Hepatic stellate cell (primary cell): ENCODE measurements around the gene TPGS1.
"Not testable (repeated sequence)": the region's sequence is repeated elsewhere in the genome, so short reads cannot be mapped to it uniquely, and the experiment has no call there.

ENCODE experiments used
- DNase-seq: peaks from one replicate; pipeline ENCODE4 v3.0.0; 2011; ENCODE audit warnings: low spot score

TPGS1 gene

DNA sequence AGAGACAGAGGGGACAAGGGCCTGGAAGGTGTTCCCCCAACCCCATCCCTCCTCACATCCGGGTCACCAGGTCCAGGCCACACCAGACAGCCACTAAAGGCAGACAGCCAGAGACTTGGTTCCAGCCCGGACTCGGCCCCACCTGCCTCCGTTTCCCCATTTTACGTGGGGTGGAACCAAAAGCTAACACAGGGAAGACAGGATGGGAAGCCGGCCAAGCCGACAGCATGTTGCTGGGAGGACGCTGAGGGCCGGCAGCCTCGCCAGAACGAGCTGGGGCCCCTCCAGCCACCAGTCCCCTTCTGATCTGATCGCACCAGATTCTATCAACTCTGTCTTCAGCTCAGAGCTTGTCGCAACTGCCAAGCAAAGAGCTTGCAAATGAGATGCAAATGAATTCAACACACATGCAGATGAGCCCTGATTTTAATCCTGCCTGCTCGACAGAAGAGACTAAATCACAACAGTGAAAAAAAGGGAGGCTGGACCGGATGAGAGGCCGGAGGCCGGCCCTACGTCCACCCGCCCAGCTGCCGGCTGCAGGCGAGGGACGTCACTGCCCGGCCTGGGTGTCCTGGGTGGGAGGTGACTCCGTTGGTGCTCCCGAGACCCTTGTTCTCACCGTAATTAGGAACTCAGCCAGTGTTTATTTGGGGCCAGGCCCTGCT is 28.9 kb upstream of the TPGS1 start:
- no peak for DNase-seq

DNA sequence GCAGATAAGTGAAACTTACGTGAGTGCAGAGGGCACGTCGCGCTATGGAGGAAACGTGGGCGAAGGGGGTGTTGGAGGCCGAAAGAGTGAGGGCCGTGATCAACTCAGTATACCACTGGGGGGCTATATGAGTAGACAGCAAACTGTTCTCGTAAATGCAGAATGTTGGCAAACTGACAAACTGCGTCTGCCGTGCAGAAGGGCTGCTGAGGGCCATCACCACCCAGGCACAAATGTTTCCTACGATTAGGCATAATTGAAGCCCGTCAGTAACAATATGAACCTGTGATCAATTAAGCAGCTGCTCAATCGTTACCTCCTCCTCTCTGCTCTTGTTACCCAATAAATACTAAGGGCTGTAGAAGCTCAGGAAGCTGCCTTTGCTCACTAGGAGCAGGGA is 28.3 kb upstream of the TPGS1 start:
- DNase-seq: no peak

DNA sequence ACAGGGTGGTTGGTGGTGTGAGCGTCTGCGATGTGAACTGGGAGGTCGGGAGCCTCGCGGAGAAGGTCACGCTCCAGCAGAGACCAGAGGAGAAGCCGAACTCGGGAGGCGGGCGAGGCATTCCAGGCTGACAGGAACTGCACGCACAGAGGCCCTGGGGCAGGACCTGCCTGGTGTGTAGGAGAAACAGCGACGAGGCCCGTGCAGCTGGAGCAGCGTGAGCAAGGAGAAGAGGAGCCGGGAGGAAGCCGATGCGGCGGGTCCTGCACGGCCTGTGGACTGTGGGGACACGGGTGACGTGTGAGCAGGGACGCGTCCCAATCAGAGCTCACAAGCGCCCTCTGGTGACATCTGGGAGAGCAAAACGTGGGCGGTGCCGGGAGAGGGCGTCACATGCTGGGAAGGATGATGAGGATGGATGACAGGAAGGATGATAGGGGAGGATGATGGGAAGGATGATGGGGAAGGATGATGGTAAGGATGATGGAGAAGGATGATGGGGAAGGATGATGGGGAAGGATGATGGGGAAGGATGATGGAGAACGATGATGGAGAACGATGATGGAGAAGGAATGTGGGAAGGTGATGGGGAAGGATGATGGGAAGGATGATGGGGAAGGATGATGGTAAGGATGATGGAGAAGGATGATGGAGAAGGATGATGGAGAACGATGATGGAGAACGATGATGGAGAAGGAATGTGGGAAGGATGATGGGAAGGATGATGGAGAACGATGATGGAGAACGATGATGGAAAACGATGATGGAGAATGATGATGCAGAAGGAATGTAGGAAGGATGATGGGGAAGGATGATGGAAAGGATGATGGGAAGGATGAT is 27.1 kb upstream of the TPGS1 start:
- DNase-seq: no peak

DNA sequence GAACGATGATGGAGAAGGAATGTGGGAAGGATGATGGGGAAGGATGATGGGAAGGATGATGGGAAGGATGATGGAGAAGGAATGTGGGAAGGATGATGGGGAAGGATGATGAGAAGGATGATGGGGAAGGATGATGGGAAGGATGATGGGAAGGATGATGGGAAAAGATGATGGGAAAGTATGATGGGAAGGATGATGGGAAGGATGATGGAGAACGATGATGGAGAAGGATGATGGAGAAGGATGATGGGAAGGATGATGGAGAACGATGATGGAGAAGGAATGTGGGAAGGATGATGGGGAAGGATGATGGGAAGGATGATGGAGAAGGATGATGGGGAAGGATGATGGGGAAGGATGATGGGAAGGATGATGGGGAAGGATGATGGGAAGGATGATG is 26.2 kb upstream of the TPGS1 start:
- DNase-seq: not testable (repeated sequence)

DNA sequence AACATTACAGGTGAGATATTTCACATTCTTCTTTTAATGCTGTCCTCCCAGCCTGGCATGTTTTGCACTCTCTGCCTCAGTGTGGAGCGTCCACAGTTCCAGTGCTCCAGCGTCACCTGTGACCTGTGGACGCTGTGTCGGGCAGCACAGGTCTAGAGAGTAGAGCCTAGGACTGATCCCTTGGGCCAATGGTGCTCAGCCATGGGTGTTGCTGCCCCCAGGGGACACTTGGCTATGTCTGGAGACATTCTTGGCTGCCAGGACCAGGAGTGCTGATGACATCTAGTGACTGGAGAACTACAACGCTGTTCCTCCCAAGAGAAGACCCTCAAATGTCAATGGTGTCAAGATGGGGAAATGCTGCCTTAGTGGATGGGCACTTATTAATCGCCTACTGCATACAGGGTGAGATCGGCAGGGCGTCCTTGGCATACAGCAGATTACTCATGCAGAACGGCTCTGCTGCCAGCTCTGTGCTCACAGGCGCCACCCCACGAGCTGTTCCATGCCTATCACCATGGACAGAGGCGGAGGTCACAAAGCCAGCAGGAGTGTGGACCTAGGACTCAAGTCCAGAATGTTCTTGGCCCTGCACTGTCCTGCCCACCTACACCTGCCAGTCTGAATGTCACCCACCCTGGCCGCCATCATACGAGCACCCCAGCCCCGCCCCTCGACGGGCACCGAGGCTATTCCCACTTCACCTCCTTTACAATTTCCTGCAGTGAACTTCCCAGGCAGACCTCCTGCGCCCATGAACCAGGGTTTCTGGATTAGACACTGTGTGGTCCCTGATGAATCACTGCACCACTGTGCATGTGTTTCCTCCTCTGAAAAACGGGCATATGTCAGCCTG is 24.9 kb upstream of the TPGS1 start:
- DNase-seq: no peak

DNA sequence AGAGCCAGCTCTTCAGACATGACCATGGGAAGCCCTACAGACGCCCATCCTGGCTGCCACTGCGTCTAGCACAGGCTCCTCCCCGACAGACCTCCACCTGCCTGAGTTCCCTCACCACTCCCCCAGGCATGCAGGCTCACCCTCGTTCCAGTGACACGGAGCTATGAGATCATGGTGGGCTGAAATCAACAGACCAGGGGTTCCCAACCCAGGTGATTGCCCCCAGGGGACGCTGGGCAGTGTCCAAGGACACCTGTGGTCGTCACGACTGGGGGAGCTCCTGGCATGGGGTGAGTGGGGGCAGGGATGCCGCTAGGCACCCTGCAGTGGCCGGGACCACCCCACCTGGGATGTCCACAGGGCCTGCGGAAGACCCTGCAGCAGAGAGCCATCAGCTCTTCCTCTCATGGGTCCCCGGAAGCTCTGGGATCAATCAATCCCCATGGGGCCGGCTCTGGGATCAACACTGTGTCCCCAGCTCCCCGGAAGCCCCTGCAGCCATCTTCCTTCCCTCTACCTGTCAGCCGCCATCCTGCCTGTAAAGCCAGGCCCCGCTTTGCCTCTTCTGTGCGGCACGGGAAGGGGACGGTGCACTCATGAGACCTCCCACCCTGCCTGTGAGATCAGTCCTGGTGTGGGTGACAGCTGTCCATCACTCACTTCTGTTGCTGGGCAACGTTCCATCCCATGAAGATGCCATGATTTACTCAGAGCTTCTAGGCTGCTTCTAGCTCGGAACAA is 23.8 kb upstream of the TPGS1 start:
- no peak for DNase-seq

DNA sequence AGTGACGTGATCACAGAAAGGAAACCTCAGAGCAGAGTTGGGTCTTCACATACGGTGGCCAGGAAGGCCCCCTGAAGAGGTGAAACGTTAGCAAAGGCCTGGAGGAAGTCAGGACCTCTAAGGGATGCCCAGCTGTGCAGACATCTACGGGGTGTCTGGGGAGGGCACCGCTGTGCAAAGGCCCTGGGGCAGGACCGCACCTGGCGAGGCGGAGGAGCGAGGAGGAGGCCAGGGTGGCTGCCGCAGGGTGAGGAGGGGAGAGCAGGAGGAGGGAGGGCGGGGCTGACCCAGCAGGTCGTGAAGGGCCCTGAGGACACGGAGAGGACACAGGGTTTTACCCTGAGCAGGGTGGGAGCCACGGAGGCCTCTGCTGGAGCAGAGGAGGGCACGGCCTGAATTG is 22.8 kb upstream of the TPGS1 start:
- no peak for DNase-seq

DNA sequence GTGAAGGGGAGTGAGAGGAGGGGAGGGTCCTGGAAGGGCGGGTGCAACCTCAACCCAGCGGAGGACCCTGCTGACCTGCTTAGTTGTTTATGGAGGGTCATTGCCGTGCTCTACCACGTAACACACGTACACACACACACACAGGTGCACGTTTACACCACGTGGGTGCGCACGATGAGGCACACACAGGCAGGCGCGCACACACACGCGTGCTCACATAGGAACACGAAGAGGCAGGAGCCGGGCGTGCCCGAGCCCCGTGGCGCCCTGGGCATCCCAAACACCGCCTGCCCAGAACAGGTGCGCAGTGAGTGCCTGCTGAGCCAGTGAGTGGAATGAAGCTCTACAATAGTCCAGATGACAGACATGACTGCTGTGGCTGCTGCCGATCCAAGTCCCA is 22.2 kb upstream of the TPGS1 start:
- no peak for DNase-seq

DNA sequence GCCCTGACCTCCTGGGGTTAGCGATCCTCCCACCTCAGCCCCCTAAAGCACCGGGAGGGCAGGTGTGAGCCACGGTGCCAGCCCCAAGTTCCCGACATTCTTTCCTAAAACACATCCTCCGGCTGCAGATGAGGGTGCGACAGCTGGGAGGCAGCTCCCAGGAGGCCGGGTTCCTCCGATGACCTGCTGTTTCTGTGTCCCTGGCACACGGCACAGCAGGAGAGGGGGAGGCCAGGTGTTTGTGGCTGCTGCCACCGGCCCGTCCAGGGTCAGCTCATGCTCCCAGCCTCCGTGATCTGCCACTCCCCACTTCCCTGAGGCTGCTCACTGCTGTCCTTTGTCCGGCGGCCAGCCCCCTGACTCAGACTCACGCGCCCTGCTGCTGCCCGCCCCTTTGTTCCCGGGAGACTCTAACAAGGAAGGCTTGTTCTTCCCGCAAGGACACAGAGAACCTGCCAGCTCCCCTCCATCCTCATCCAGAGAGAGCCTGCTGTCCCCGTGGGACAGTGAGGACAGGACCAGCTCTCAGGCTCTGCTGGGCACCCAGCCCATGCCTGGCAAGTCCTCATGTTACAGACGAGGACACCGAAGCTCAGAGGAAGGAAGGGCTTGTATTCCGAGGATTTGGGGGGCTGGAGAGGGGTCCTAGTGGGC is 21.6 kb upstream of the TPGS1 start:
- DNase-seq: no peak

DNA sequence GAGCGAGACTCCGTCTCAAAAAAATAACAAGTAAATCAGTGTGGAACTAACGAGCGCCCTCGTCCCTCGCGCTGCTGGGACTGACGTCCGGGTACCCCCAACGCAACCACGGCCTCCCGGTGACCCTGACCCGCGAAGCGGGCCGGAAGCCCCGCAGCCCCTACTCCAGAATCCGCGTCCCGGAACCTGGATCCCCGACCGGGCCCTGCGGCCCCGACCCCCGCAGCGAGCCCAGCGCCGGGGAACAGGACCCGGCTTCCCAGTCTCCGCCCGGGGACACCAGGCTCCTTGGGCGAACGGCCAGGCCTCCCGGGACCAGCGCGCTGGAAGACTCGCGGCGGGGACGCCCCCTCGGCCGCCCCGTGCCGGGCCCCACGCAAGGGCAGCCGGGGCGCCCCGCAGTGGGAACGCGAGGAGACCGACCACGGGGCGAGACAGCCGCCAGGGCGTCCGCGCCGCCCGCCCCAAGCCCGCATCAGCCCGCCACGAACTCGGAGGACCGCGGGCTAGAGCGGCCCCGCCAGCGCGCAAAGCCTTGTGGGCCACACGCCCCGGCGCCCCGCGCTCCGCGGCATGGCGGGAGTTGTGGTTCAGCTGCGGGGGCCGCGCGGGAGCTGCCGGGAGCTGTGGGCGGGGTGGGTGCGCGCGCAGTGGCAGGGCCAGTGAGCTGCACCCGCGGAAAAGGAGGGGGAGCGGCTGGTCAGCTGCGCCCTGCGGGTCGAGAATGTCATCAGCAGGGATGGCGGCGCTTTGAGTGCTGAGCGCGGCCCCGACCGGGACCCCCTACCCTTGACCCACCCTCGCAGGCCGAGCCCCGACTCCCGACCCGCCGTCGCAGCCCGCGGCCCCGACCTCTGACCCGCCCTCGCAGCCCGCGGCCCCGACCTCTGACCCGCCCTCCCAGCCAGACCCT is 18.5 kb upstream of the TPGS1 start:
- peak; percentile 99 for DNase-seq

DNA sequence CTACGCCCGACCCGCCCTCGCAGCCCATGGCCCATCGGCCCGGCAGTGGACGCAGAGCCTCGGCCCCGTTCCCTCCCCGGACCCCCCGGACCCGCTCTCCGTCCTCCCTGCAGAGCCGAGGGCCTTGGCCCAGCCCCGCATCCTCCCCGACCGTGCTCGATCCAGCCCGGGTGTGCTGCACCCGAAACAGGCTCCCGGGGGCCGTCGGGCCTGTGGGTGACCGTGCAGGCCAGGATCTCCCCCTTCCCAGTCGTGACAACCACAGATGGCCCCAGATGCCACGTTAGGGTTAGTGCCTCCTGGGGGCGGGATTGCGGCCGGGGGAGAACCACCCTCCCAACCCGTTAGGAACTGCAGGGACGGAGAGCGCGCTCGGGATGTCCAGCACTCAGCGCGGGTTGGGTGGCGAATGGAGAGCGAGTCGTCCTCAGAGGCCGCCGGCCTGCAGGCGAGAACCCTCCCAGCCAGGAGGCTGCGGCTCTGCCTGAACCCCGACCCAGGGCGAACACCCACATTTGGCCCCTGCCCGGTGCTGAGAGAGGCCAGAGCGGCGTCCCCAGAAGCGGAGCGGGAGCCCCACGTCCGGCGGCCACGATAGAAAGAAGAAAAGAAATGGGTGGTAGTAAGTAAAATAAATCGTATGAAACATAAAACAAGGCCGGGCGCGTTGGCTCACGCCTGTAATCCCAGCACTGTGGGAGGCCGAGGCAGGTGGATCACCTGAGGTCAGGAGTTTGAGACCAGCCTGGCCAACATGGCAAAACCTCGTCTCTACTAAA is 17.7 kb upstream of the TPGS1 start:
- DNase-seq: no peak

DNA sequence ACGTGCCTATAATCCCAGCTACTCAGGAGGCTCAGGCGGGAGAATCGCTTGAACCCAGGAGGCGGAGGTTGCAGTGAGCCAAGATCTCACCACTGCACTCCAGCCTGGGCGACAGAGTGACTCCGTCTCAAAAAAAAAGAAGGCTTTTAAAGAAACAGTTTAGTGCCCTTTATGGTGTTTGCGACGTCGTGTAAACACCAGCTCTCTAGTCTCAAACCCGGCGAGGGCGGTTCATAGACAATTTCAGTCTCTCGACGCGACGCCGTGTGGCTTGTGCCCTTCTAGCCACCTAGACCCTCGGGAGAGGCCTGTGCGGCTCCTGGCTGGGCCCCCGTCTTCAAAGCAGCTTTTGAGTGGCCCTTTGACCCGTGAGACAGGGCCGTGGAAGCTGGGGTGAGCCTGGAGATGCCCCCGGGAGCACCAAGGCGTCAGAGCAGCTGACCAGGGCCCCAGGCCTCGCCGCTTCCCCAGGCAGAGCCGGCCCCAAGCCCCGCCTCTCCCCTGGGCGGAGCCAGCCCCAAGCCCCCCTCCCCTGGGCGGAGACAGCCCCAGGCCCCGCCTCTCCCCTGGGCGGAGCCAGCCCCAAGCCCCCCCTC is 16.1 kb upstream of the TPGS1 start:
- no peak for DNase-seq

DNA sequence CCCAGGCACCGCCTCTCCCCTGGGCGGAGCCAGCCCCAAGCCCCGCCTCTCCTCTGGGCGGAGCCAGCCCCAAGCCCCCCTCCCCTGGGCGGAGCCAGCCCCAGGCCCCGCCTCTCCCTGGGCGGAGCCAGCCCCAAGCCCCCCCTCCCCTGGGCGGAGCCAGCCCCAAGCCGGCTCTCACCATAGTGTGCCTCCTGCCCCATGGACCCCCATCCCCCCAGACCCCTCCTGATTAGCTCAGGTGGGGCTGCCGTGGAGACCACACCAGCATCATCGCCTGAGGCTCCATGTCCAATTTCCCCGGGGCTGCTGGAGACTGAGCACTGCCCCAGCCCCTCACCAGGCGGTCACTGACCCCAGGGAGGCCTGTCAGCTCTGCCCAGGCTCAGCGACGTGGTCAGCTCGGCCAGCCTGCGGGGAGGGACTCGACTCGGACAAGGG is 15.2 kb upstream of the TPGS1 start:
- DNase-seq: no peak

DNA sequence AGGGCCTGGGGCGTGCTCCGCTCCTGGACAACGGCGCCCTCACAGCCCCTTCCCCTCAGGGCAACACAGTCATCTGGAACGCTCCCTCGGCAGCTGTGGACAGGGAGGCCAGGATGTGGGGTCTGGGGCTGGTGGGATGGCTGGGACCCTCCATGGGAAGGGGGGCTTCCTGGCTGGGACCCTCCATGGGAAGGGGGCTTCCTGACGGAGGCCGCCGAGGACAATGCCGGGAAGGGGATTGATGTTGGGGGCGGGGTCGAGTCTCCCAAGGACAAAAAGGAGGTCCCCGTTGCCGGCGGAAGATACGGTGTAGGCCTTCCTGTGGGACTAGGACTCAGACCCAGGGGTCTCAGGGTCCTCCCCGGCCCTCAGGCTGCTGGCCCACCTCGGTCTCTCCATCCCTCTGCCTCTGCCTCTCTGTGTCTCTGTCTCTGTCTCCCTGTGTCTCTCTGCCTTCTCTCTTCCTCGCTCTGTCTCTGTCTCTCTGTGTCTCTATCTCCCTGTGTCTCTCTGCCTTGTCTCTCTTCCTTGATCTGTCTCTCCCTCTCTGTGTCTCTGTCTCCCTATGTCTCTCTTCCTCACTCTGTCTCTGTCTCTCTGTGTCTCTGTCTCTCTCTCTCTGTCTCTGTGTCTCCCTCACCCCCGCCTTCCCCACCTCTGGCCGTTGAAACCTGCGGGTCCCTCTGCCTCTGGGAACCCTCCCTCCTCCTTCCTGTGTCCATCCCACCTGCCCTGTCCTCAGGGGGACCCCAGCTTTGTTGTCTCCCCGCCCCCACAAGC is 13.7 kb upstream of the TPGS1 start:
- no peak for DNase-seq

DNA sequence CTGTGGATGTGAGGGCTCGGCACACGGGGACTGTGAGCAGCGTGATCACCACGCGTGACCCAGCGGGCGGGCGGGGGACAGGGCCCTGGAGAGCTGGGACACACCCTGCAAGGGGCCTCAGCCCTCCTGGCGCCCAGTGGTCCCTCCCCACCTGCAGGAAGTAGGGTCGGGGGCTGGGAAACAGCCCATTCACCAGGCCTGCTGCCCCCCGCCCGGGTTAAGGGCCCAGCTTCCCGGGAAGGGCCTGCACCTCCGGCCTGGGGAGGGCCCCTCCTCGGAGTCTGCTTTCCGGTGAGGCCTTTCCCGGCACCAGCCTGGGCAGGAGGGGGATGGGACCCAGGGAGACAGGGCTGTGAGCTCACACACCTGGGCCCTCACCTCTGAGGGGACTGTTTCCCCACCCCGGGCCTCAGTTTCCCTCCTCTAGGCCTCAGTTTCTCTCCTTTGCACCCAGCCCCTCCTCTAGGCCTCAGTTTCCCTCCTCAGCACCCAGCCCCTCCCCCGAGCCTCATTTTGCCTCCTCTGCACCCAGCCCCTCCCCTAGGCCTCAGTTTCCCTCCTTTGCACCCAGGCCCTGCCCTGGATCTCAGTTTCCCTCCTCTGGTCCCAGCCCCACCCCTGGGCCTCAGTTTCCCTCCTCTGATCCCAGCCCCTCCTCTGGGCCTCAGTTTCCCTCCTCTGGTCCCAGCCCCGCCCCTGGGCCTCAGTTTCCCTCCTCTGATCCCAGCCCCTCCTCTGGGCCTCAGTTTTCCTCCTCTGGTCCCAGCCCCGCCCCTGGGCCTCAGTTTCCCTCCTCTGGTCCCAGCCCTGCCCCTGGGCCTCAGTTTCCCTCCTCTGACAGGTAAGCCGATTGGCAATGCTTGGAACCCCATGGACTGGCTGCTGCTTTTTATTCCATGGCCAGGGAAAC is 12.9 kb upstream of the TPGS1 start:
- no peak for DNase-seq

DNA sequence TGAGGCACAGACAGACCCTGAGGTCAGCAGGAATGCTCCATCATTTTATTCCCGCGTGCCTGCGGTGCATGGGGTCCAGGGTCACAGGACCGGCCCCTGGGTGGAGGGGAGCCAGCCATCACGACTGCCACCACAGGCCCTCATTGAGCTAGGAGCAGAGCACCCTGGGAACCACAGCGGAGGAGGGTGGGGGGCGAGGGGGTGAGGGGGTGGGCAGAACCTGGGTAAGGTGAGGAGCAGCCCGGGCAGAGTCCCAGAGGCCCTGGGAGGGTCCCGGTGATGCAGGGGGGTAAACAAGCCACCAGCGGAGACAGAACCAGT is 12.3 kb upstream of the TPGS1 start:
- DNase-seq: no peak

DNA sequence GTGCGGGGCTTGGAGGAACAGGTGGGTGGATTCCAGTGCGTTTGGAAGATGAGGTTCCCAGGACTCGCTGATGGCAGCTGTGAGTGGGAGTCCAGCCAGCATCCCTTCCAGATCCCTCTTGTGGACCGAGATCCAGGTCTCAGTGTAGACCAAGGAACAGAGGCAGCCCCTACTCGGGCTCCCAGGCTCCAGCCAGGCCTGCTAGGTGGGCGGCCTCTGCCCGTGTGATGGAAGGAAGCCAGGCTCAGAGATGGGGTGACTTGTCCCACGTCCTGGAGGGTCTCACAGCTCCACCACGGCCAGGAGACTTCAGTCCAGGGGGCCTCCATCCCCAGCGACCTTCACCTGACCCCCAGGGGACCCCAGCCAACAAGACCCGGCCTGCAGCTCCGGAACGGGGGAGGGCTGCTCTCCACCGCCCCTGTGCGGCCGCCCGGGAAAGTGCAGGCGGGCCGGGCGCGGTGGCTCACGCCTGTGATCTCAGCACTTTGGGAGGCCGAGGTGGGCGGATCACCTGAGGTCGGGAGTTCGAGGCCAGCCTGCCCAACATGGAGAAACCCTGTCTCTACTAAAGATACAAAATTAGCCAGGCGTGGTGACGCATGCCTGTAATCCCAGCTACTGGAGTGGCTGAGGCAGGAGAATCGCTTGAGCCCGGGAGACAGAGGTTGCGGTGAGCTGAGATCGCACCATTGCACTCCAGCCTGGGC is 11.7 kb upstream of the TPGS1 start:
- DNase-seq: no peak
